Fibroblast of the aortic adventitia (primary cell): Measurements from ENCODE around the gene TRAF3. TPM values are rescaled to one million over a fixed set of nuclear protein-coding genes. Genes with fewer than 3 reads are reported as not detected.

Experiments used
- DNase-seq: peaks from one replicate; pipeline ENCODE4 v3.0.0-alpha.2; 2010; ENCODE audit warnings: low read depth
- H3K4me3 ChIP-seq: 2 replicates; pipeline ENCODE4 v1.5.1; 2011; ENCODE audit warnings: low read depth, mild to moderate bottlenecking, control low read depth, low read length, moderate library complexity
- CTCF ChIP-seq: IDR thresholded peaks from 2 replicates; pipeline ENCODE4 v1.5.1; 2011; ENCODE audit warnings: mild to moderate bottlenecking, low read length, control low read depth, inconsistent platforms; ENCODE audit not compliant: insufficient read depth
- total RNA-seq: library from RNA; depleted of rRNA; stranded (reverse); fragments of >200 nt; gene quantifications from 2 replicates; pipeline ENCODE4 v1.2.3, GENCODE V29; 2012; ENCODE audit warnings: low replicate concordance

TRAF3 gene
- total RNA-seq, 1 donor, result 19.3 TPM

- TF ChIP-seq CTCF, result no peak
- DNase-seq, result no peak
- H3K4me3 ChIP-seq, result no peak overlapping the region
These were observed 154.5 kb downstream of the TRAF3 start for GRCh38 chr14:102931580-102932285.

GRCh38 chr14:102932484-102933248, 155.4 kb downstream of the TRAF3 start:
- no peak for DNase-seq
- TF ChIP-seq CTCF, result no peak
- H3K4me3 ChIP-seq, result no peak overlapping the region

- H3K4me3 ChIP-seq, result no peak overlapping the region
- no peak for DNase-seq
- TF ChIP-seq CTCF, result no peak
These were observed 156.5 kb downstream of the TRAF3 start for GRCh38 chr14:102933618-102934231.

- no peak for TF ChIP-seq CTCF
- DNase-seq, result no peak
- H3K4me3 ChIP-seq, result no peak overlapping the region
These were observed 158.5 kb downstream of the TRAF3 start for GRCh38 chr14:102935756-102936155.

GRCh38 chr14:102937331-102938175, 160.3 kb downstream of the TRAF3 start:
- no peak for DNase-seq
- TF ChIP-seq CTCF, result no peak

GRCh38 chr14:102938191-102938590, 160.9 kb downstream of the TRAF3 start:
- DNase-seq, result no peak
- TF ChIP-seq CTCF, result no peak
- no peak overlapping the region for H3K4me3 ChIP-seq

More at GRCh38 chr14:102937331-102938175, 160.3 kb downstream of the TRAF3 start:
- H3K4me3 ChIP-seq, result no peak overlapping the region
